ENCODE data around the gene PHACTR1.

PHACTR1 gene

GRCh38 chr6:12849809-12850198, 133.2 kb downstream of the PHACTR1 start:
- no peak for DNase-seq

GRCh38 chr6:12851123-12851695, 134.6 kb downstream of the PHACTR1 start:
- DNase-seq: no peak

- no peak for DNase-seq
Measured at GRCh38 chr6:12861603-12862002, 145.0 kb downstream of the PHACTR1 start.

- DNase-seq: no peak
Measured at GRCh38 chr6:12865117-12865516, 148.6 kb downstream of the PHACTR1 start.

- DNase-seq: no peak
Measured at GRCh38 chr6:12865671-12866181, 149.2 kb downstream of the PHACTR1 start.

- no peak for DNase-seq
Measured at GRCh38 chr6:12866422-12867029, 150.0 kb downstream of the PHACTR1 start.

- DNase-seq: no peak
Measured at GRCh38 chr6:12869816-12870432, 153.4 kb downstream of the PHACTR1 start.

GRCh38 chr6:12873691-12874090, 157.1 kb downstream of the PHACTR1 start:
- DNase-seq: no peak

GRCh38 chr6:12875051-12875450, 158.5 kb downstream of the PHACTR1 start:
- no peak for DNase-seq

GRCh38 chr6:12878741-12879140, 162.2 kb downstream of the PHACTR1 start:
- DNase-seq: no peak

GRCh38 chr6:12882761-12883290, 166.3 kb downstream of the PHACTR1 start:
- no peak for DNase-seq

- DNase-seq: no peak
Measured at GRCh38 chr6:12884983-12885382, 168.4 kb downstream of the PHACTR1 start.

- DNase-seq: no peak
Measured at GRCh38 chr6:12886961-12887775, 170.6 kb downstream of the PHACTR1 start.

GRCh38 chr6:12890171-12890790, 173.7 kb downstream of the PHACTR1 start:
- DNase-seq: no peak

- no peak for DNase-seq
Measured at GRCh38 chr6:12891595-12891994, 175.0 kb downstream of the PHACTR1 start.

GRCh38 chr6:12892151-12892550, 175.6 kb downstream of the PHACTR1 start:
- DNase-seq: no peak

- no peak for DNase-seq
Measured at GRCh38 chr6:12893036-12893435, 176.5 kb downstream of the PHACTR1 start.

- DNase-seq: no peak
Measured at GRCh38 chr6:12895721-12896120, 179.2 kb downstream of the PHACTR1 start.

- no peak for DNase-seq
Measured at GRCh38 chr6:12896208-12896733, 179.7 kb downstream of the PHACTR1 start.

- DNase-seq: no peak
Measured at GRCh38 chr6:12898603-12899002, 182.0 kb downstream of the PHACTR1 start.

GRCh38 chr6:12899046-12899833, 182.7 kb downstream of the PHACTR1 start:
- DNase-seq: no peak

- no peak for DNase-seq
Measured at GRCh38 chr6:12903246-12903645, 186.7 kb downstream of the PHACTR1 start.
